ENCODE data around the gene PCDH9.

- no peak for TF ChIP-seq CTCF (conservative IDR thresholded peaks at IDR 0.05 in 1 of 2, IDR thresholded peaks at IDR 0.05 in 1 of 2; ENCODE audit: extremely low read depth in 1 of 2, insufficient read depth in 1 of 2, low read depth in 1 of 2, low read length in 2 of 2)
- no peak for TF ChIP-seq EZH2 (IDR thresholded peaks at IDR 0.05; ENCODE audit: borderline replicate concordance, low read length)
Observed at GRCh38 chr13:66691149-66691548, 539.0 kb downstream of the PCDH9 start.

Data from mammary epithelial cell (primary cell).